NCI-H1436 treated with DMSO at 0.1 percent for 48 hours (cell line): ENCODE measurements around the gene BRD1.

Source experiments
- DNase-seq: peaks from one replicate; lab custom pipeline; 2025; lab: John Stamatoyannopoulos, UW

The BRD1 gene

GRCh38 chr22:49727191-49727880 lies 100.3 kb downstream of the BRD1 start:
- no peak for DNase-seq

GRCh38 chr22:49726701-49727101 lies 101.0 kb downstream of the BRD1 start:
- DNase-seq, result no peak

- no peak for DNase-seq
These were observed 101.5 kb downstream of the BRD1 start for GRCh38 chr22:49726022-49726681.

GRCh38 chr22:49725516-49725915 lies 102.2 kb downstream of the BRD1 start:
- no peak for DNase-seq

GRCh38 chr22:49724893-49725489 lies 102.7 kb downstream of the BRD1 start:
- no peak for DNase-seq

GRCh38 chr22:49724030-49724892 lies 103.4 kb downstream of the BRD1 start:
- no peak for DNase-seq

GRCh38 chr22:49723478-49724029 lies 104.1 kb downstream of the BRD1 start:
- DNase-seq, result no peak
